Gastroesophageal sphincter (tissue), 3 donors: ENCODE measurements around the gene ADARB1.
A peak's percentile ranks its signal among the peaks of the same experiment; 100 is the strongest.

Source experiments
- CTCF ChIP-seq, 4 experiments: fragments of 200-600 bp in 2 of 4; fragments of 450-650 bp in 2 of 4; sonication (generic) in 1 of 4; IDR thresholded peaks; one replicate each; pipeline ENCODE4 v1.5.1; 2017 to 2019; ENCODE audit warnings: antibody characterized with exemption in 4 of 4, mild to moderate bottlenecking in 2 of 4, moderate library complexity in 2 of 4
- POLR2A ChIP-seq, 2 donors: fragments of 450-650 bp; IDR thresholded peaks; one replicate each; pipeline ENCODE4 v1.6.1; 2017; ENCODE audit warnings: antibody characterized with exemption in 2 of 2, mild to moderate bottlenecking in 2 of 2, moderate library complexity in 1 of 2

GRCh38 chr21:45167796-45168222 lies 93.4 kb downstream of the ADARB1 start:
- TF ChIP-seq CTCF (IDR thresholded peaks at IDR 0.05) (peak in 1 of 4 experiments; percentile 22), POLR2A (IDR thresholded peaks at IDR 0.05) (no peak)
